K562 (cell line): ENCODE results near the gene EIF4E2. TPM values are rescaled to one million over a fixed set of nuclear protein-coding genes. Genes with fewer than 3 reads are reported as not detected.

ENCODE experiments used
- ATAC-seq: fragments of 200-7000 bp; cut with Tn5 transposase; 3 replicates; pipeline ENCODE4 v1.9.1; 2020; ENCODE audit warnings: moderate library complexity
- BruUV-seq: library from RNA; stranded (reverse); fragments of 400-500 nt; replicated peaks from 2 replicates; lab custom pipeline; 2021; lab: Mats Ljungman, UMichigan
- CTCF ChIA-PET: fragments of 300-600 bp; formaldehyde crosslinking; extraction: SDS; loops from one replicate; lab custom pipeline; 2021; ENCODE audit warnings: low intra/inter-chr PET ratio; lab: Yijun Ruan, JAX
- POLR2A ChIA-PET: fragments of 300-600, 350-650 bp; sonication (Branson Sonifier 250); formaldehyde crosslinking; extraction: SDS; loops from one replicate; lab custom pipeline; 2021; ENCODE audit warnings: antibody characterized with exemption, inconsistent platforms; lab: Yijun Ruan, JAX
- DNase-seq, 4 experiments: peaks; one replicate each; pipeline versions ENCODE4 v3.0.0 to v3.0.0-alpha.2; 2011 to 2018; ENCODE audit warnings: low spot score in 3 of 4, mixed read lengths in 3 of 4; ENCODE audit errors: extremely low read depth in 1 of 4
- FAIRE-seq: peaks from 2 replicates; lab custom pipeline; 2011; peaks lifted over from hg19 to GRCh38; lab: Jason Lieb, UNC
- H2AFZ ChIP-seq: 2 replicates; pipeline ENCODE4 v1.6.0; 2011; ENCODE audit warnings: low read depth, low read length, control low read depth, inconsistent platforms
- H3K27ac ChIP-seq: fragments of 200-600 bp; 3 replicates; pipeline ENCODE4 v1.8.0; 2011; ENCODE audit warnings: low read depth, mild to moderate bottlenecking, control low read depth, inconsistent platforms, low read length, moderate library complexity, mixed read lengths; ENCODE audit errors: extremely low read depth
- H3K27me3 ChIP-seq, 2 experiments: fragments of 300-600 bp in 1 of 2; 2 replicates in 1 of 2; 3 replicates in 1 of 2; pipeline versions ENCODE4 v1.6.0 to v1.8.0; 2011; ENCODE audit warnings: inconsistent platforms in 2 of 2, low read length in 2 of 2, mild to moderate bottlenecking in 1 of 2, mixed read lengths in 1 of 2, moderate library complexity in 1 of 2; ENCODE audit not compliant: control insufficient read depth in 2 of 2, insufficient read depth in 2 of 2
- H3K36me3 ChIP-seq: fragments of 300-600 bp; 3 replicates; pipeline ENCODE4 v1.8.0; 2011; ENCODE audit warnings: mild to moderate bottlenecking, low read length, inconsistent platforms; ENCODE audit not compliant: control insufficient read depth, insufficient read depth
- H3K4me1 ChIP-seq, 2 experiments: fragments of 200-600 bp in 1 of 2; replicated peaks in 1 of 2; 2 replicates in 1 of 2; 3 replicates in 1 of 2; pipeline versions ENCODE4 v1.5.1 to v1.8.0; 2011; ENCODE audit warnings: inconsistent platforms in 2 of 2, low read length in 2 of 2, mild to moderate bottlenecking in 1 of 2, mixed read lengths in 1 of 2, moderate library complexity in 1 of 2; ENCODE audit not compliant: control insufficient read depth in 2 of 2, insufficient read depth in 2 of 2
- H3K4me2 ChIP-seq: 2 replicates; pipeline ENCODE4 v1.6.1; 2011; ENCODE audit warnings: low read length, control low read depth, inconsistent platforms, mixed read lengths; ENCODE audit not compliant: insufficient read depth
- H3K4me3 ChIP-seq: fragments of 200-600 bp; sonication (generic), shearing (Covaris generic); 2 replicates; pipeline ENCODE4 v1.5.1; 2016; ENCODE audit warnings: control low read depth, inconsistent platforms
- H3K79me2 ChIP-seq: fragments of 200-600 bp; 3 replicates; pipeline ENCODE4 v1.8.0; 2011; ENCODE audit warnings: low read length, inconsistent platforms; ENCODE audit not compliant: control insufficient read depth, insufficient read depth
- H3K9ac ChIP-seq, 2 experiments: 2 replicates each; pipeline versions ENCODE4 v1.6.0 to v1.6.1; 2011; ENCODE audit warnings: low read depth in 2 of 2, low read length in 2 of 2, control low read depth in 1 of 2, inconsistent platforms in 1 of 2, mild to moderate bottlenecking in 1 of 2, mixed read lengths in 1 of 2; ENCODE audit not compliant: insufficient read depth in 1 of 2
- H3K9me1 ChIP-seq: one replicate; pipeline ENCODE4 v1.6.0; 2011; ENCODE audit warnings: inconsistent platforms, mild to moderate bottlenecking, low read length, moderate library complexity; ENCODE audit not compliant: control insufficient read depth, insufficient read depth
- H3K9me3 ChIP-seq: replicated peaks from 2 replicates; pipeline ENCODE4 v1.5.1; 2011; ENCODE audit warnings: low read depth, low read length, inconsistent platforms; ENCODE audit not compliant: control insufficient read depth, insufficient read depth
- H4K20me1 ChIP-seq: replicated peaks from 2 replicates; pipeline ENCODE4 v1.6.1; 2011; ENCODE audit warnings: low read length, inconsistent platforms, mixed read lengths; ENCODE audit not compliant: control insufficient read depth, insufficient read depth
- ATF3 ChIP-seq, 2 experiments: fragments of 450-650 bp in 1 of 2; sonication (generic) in 1 of 2; formaldehyde crosslinking in 1 of 2; IDR thresholded peaks in 1 of 2; conservative IDR thresholded peaks in 1 of 2; 2 replicates each; pipeline versions ENCODE4 v1.6.1 to v1.8.1; 2016 to 2023; ENCODE audit warnings: mild to moderate bottlenecking in 2 of 2, moderate library complexity in 2 of 2, inconsistent platforms in 1 of 2, missing genetic modification reagents in 1 of 2
- CBFB ChIP-seq: sonication (generic); formaldehyde crosslinking; IDR thresholded peaks from 2 replicates; pipeline ENCODE4 v1.4.0; 2020; ENCODE audit warnings: mild to moderate bottlenecking, missing genetic modification reagents
- CBX3 ChIP-seq, 2 experiments: IDR thresholded peaks; 1 replicate in 1 of 2; 2 replicates in 1 of 2; pipeline ENCODE4 v1.6.1; 2012; ENCODE audit warnings: inconsistent platforms in 2 of 2, low read length in 2 of 2, borderline replicate concordance in 1 of 2, control low read depth in 1 of 2
- CREBBP ChIP-seq: IDR thresholded peaks from one replicate; pipeline ENCODE4 v1.6.1; 2012; ENCODE audit warnings: low read depth, mild to moderate bottlenecking, control low read depth, inconsistent platforms, low read length
- FOXA3 ChIP-seq, 2 experiments: fragments of 450-650 bp in 1 of 2; sonication (generic) in 1 of 2; formaldehyde crosslinking; IDR thresholded peaks in 1 of 2; conservative IDR thresholded peaks in 1 of 2; 2 replicates each; pipeline versions ENCODE4 v1.4.0 to v1.8.0; 2020 to 2022; ENCODE audit warnings: mild to moderate bottlenecking in 2 of 2, missing genetic modification reagents in 1 of 2
- MAFF ChIP-seq: IDR thresholded peaks from 2 replicates; pipeline ENCODE4 v1.6.1; 2012; ENCODE audit warnings: low read length, improper control_type of control experiment
- PRMT5 ChIP-seq: sonication (generic); formaldehyde crosslinking; IDR thresholded peaks from 2 replicates; pipeline ENCODE4 v1.5.0; 2020; ENCODE audit warnings: missing genetic modification reagents
- RBM39 ChIP-seq: fragments of 200-400 bp; formaldehyde crosslinking; optimal IDR thresholded peaks from 2 replicates; pipeline ENCODE3; 2018; ENCODE audit warnings: low read depth, low read length
- STAG1 ChIP-seq: sonication (generic); formaldehyde crosslinking; IDR thresholded peaks from 2 replicates; pipeline ENCODE4 v1.5.0; 2020; ENCODE audit warnings: missing genetic modification reagents, borderline replicate concordance
- ZBTB8A ChIP-seq: fragments of 450-650 bp; IDR thresholded peaks from 2 replicates; pipeline ENCODE4 v1.6.1; 2018; ENCODE audit warnings: mild to moderate bottlenecking, moderate library complexity; ENCODE audit not compliant: partially characterized antibody
- ZBTB9 ChIP-seq: fragments of 450-650 bp; formaldehyde crosslinking; IDR thresholded peaks from 2 replicates; pipeline ENCODE4 v1.4.0; 2020; ENCODE audit warnings: mild to moderate bottlenecking, moderate library complexity
- ZNF197 ChIP-seq: fragments of 200-800 bp; sonication (Bioruptor generic); IDR thresholded peaks from 2 replicates; pipeline ENCODE4 v1.6.1; 2016; ENCODE audit warnings: low read depth, missing genetic modification characterization, missing compliant biosample characterization
- ZNF449 ChIP-seq: fragments of 250-450 bp; sonication (Bioruptor Pico); IDR thresholded peaks from 2 replicates; pipeline ENCODE4 v1.8.0; 2022; ENCODE audit warnings: moderate library complexity, mild to moderate bottlenecking, inconsistent platforms
- ZNF589 ChIP-seq: fragments of 200-800 bp; sonication (Bioruptor generic); IDR thresholded peaks from 2 replicates; pipeline ENCODE4 v1.6.1; 2016; ENCODE audit warnings: low read depth, missing genetic modification characterization, missing compliant biosample characterization
- WGBS: fragments of 100-300 bp; shearing (Covaris generic); methylation state at CpG from one replicate; pipeline ENCODE4 v1.1.6; 2016; ENCODE audit warnings: low coverage, mixed read lengths; ENCODE audit not compliant: insufficient coverage; ENCODE audit errors: missing lambda C conversion rate; 5-methylcytosine and 5-hydroxymethylcytosine counted together
- in situ Hi-C: fragments of 300-500 bp; cut with MboI; formaldehyde crosslinking; loops from 4 replicates; pipeline ENCODE4 v1.15.0; 2018; ENCODE audit warnings: inconsistent platforms, mixed read lengths
- intact Hi-C: fragments of 100-400 bp; cut with micrococcal nuclease; formaldehyde crosslinking; loops from 2 replicates; pipeline ENCODE4 v1.14.2; 2022
- polyA plus RNA-seq, 8 experiments: library from polyadenylated mRNA; depleted of rRNA in 4 of 8; stranded (reverse) in 5 of 8; unstranded in 3 of 8; fragments of >200 nt; fragmentation: Nextera tagmentation in 2 of 8; fragmentation: Illumina TruSeq in 1 of 8; extraction: Ambion mirVana in 2 of 8; extraction: Trizol in 1 of 8; gene quantifications; 2 replicates each; pipeline versions ENCODE4 v1.2.1 to v1.2.3, GENCODE V29; 2011 to 2014; ENCODE audit warnings: inconsistent platforms in 1 of 8, missing spikeins in 1 of 8
- total RNA-seq, 7 experiments: library from RNA; depleted of rRNA in 6 of 7; stranded (reverse); fragments of >200 nt in 6 of 7; fragmentation: Illumina TruSeq in 2 of 7; extraction: Trizol in 2 of 7; gene quantifications; 2 replicates each; pipeline versions ENCODE4 v1.2.1 to v1.2.3, GENCODE V29; 2011 to 2021; ENCODE audit warnings: low replicate concordance in 1 of 7

The EIF4E2 gene
- total and polyA plus RNA-seq, 9 of the 15 experiments (the other 6 are each of a cell fraction or from before 2014, with no cell fraction given), result 33.9 to 169 (median 77.5) TPM

DNA sequence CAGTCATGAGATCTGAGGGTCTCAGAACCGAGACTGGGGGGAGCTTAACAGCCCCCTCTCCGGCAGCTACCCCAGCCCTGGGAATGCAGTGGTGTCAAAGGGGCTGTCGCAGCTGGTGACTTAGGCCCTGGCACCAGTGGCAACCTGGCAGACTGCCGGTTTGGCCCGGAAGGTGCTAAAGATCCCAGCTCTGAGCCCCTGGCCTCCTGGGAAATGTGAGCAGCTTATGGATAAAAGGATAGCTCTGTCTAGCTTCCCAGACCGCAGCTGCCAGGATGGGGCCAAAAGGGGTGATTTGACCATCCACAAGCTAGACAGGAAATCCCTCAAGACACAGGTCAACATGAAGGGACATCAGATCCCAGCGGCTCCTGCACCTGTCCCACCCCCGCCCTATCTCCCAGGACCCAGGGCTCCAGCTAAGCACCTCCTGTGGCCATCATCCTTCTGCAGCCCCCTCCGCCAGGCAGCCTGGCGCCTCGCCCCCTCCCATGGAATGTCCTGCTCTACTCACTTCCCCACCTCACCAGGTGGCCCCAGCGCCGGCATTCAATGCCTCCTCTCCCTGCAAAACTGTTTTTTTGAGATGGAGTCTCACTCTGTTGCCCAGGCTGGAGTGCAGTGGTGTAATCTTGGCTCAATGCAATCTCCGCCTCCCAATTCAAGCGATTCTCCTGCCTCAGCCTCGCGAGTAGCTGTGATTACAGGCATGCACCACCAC lies 49.7 kb downstream of the EIF4E2 start:
- BruUV-seq, result no TSS peak
- Histone ChIP-seq H3K27me3 (peaks cover 2 to 31% of the 10 kb centered on the region in 2 experiments; a peak in 3 of 5 replicates), H3K4me3 (no peak overlapping the region), H3K36me3 (no peaks in the 10 kb centered on the region), H3K4me2 (no peak overlapping the region), H2AFZ (no peak overlapping the region), H3K27ac (no peak overlapping the region), H4K20me1 (no peaks in the 10 kb centered on the region; the same call in 1 of the 2 replicates), H3K4me1 (no peaks in the 10 kb centered on the region)
- DNase-seq (no peak), ATAC-seq (no peak), FAIRE-seq (no peak)
- POLR2A ChIA-PET, result no interaction called here
- in situ Hi-C loops, result loop anchor here (25.0 kb wide), 1 partner anchor 662 kb away; the partner anchor contains the start of gene ATG16L1
- 4% methylated on average over 16 of the region's 17 CpGs for WGBS
- TF ChIP-seq ZNF197 (CRISPR knock-in tag), result no peak
- no peak for TF ChIP-seq ZBTB9 (CRISPR knock-in tag)
- TF ChIP-seq PRMT5 (CRISPR knock-in tag), result no peak
- TF ChIP-seq ZNF449 (CRISPR knock-in tag), result no peak
- TF ChIP-seq RBM39, result no peak
- no peak for TF ChIP-seq ZNF589
- no peak for TF ChIP-seq CBX3 (IDR thresholded peaks at IDR 0.05; ENCODE audit: borderline replicate concordance in 1 of 2, low read length in 2 of 2)
- no peak for TF ChIP-seq CREBBP
- no peak for TF ChIP-seq FOXA3 (CRISPR knock-in tag; conservative IDR thresholded peaks at IDR 0.05 in 1 of 2, IDR thresholded peaks at IDR 0.05 in 1 of 2)
- no peak for TF ChIP-seq ATF3 (IDR thresholded peaks at IDR 0.05)
- TF ChIP-seq ATF3 (CRISPR knock-in tag; conservative IDR thresholded peaks at IDR 0.05), result no peak
- TF ChIP-seq CBFB, result no peak
- no peak for TF ChIP-seq ZBTB8A
- no peak for TF ChIP-seq STAG1 (CRISPR knock-in tag)
- TF ChIP-seq MAFF, result no peak
- TF ChIP-seq, all 486 proteins: peak for 0
- no peaks in the 10 kb centered on the region for H3K9me3 ChIP-seq
- no peaks in the 10 kb centered on the region for H3K79me2 ChIP-seq
- CTCF ChIA-PET, result no interaction called here
- no peak overlapping the region for H3K9ac ChIP-seq
- intact Hi-C loops, result loop anchor here (10.0 kb wide), 1 partner anchor 425 kb away; no protein-coding TSS in a partner anchor
- no peaks in the 10 kb centered on the region for H3K9me1 ChIP-seq
